Sigmoid colon (tissue), 7 donors: ENCODE results near the gene TMEM59. TPM values are rescaled to one million over a fixed set of nuclear protein-coding genes. Genes with fewer than 3 reads are reported as not detected.

ENCODE experiments used
- DNase-seq: peaks from one replicate; pipeline ENCODE4 v3.0.0-alpha.2; 2019
- H3K27ac ChIP-seq, 4 donors: fragments of 200-600 bp; sonication (generic); one replicate each; pipeline ENCODE4 v1.5.1; 2016 to 2019; ENCODE audit warnings: mild to moderate bottlenecking in 1 of 4
- H3K27me3 ChIP-seq, 3 donors: fragments of 200-600 bp; sonication (generic); one replicate each; pipeline ENCODE4 v1.5.1; 2019; ENCODE audit warnings: mild to moderate bottlenecking in 1 of 3
- H3K36me3 ChIP-seq, 4 donors: fragments of 200-600 bp; sonication (generic); one replicate each; pipeline ENCODE4 v1.5.1; 2016 to 2019
- H3K4me1 ChIP-seq, 4 donors: fragments of 200-600 bp; sonication (generic); one replicate each; pipeline ENCODE4 v1.5.1; 2017 to 2019
- H3K4me3 ChIP-seq, 4 donors: fragments of 200-600 bp; sonication (generic); one replicate each; pipeline ENCODE4 v1.5.1; 2017 to 2019; ENCODE audit warnings: mild to moderate bottlenecking in 2 of 4, moderate library complexity in 1 of 4
- H3K9me3 ChIP-seq, 4 donors: fragments of 200-600 bp in 3 of 4; sonication (generic) in 3 of 4; one replicate each; pipeline versions ENCODE4 v1.5.1 to v1.6.1; 2013 to 2019
- CTCF ChIP-seq, 4 experiments: fragments of 450-650 bp in 3 of 4; fragments of 200-600 bp in 1 of 4; IDR thresholded peaks; one replicate each; pipeline ENCODE4 v1.5.1; 2016 to 2019; ENCODE audit warnings: antibody characterized with exemption in 4 of 4, mild to moderate bottlenecking in 3 of 4, moderate library complexity in 2 of 4
- EP300 ChIP-seq, 4 donors: sonication (generic); formaldehyde crosslinking; IDR thresholded peaks; one replicate each; pipeline ENCODE4 v1.6.1; 2017; ENCODE audit warnings: antibody characterized with exemption in 4 of 4
- POLR2A ChIP-seq, 2 donors: fragments of 450-650 bp; IDR thresholded peaks; one replicate each; pipeline ENCODE4 v1.6.1; 2016; ENCODE audit warnings: antibody characterized with exemption in 2 of 2, mild to moderate bottlenecking in 2 of 2, moderate library complexity in 2 of 2
- POLR2AphosphoS5 ChIP-seq, 4 donors: sonication (generic); formaldehyde crosslinking; IDR thresholded peaks; one replicate each; pipeline ENCODE4 v1.6.1; 2017; ENCODE audit warnings: antibody characterized with exemption in 4 of 4
- WGBS, 2 donors: extraction: QIAGEN DNeasy Blood & Tissue Kit; methylation state at CpG; one replicate each; pipeline ENCODE4 v1.1.7; 2013; 5-methylcytosine and 5-hydroxymethylcytosine counted together
- intact Hi-C: fragments of 100-400 bp; cut with DNase I; formaldehyde crosslinking; loops from one replicate; pipeline ENCODE4 v1.15.1; 2023
- polyA plus RNA-seq, 3 donors: library from polyadenylated mRNA; stranded (reverse); fragments of 200-250 nt; gene quantifications; one replicate each; pipeline ENCODE4 v1.2.3, GENCODE V29; 2013
- total RNA-seq, 4 donors: library from RNA; depleted of rRNA; stranded (reverse); fragments of >200 nt; gene quantifications; one replicate each; pipeline ENCODE4 v1.1.0, GENCODE V29; 2016
- donor health status: healthy with polysubstance abuse.
- donor health status: Bipolar disorder and iron deficiency.
- donor health status: healthy.

TMEM59 gene
- total and polyA plus RNA-seq, 7 donors, result 114 to 299 (median 207) TPM

GRCh38 chr1:54013393-54014008, 39.5 kb downstream of the TMEM59 start:
- TF ChIP-seq POLR2AphosphoS5 (IDR thresholded peaks at IDR 0.05), result no peak
- no peak for DNase-seq
- no peaks in the 10 kb centered on the region for H3K9me3 ChIP-seq
- H3K27ac ChIP-seq, result no peak overlapping the region
- no peaks in the 10 kb centered on the region for H3K36me3 ChIP-seq
- 81 to 83% methylated on average over 8 of the region's 8 CpGs for WGBS, 2 donors
- H3K27me3 ChIP-seq, result peaks cover 0 to 12% (median 0%) of the 10 kb centered on the region in 3 donors
- intact Hi-C loops, result no loop called here
- H3K4me1 ChIP-seq, result no peaks in the 10 kb centered on the region
- H3K4me3 ChIP-seq, result no peak overlapping the region

- Histone ChIP-seq H3K27me3 (peaks cover 0 to 12% (median 0%) of the 10 kb centered on the region in 3 donors), H3K4me1 (no peaks in the 10 kb centered on the region), H3K36me3 (no peaks in the 10 kb centered on the region), H3K4me3 (no peak overlapping the region), H3K9me3 (no peaks in the 10 kb centered on the region), H3K27ac (no peak overlapping the region)
- WGBS, 2 donors, result 89 to 91% methylated on average over 8 of the region's 8 CpGs
- intact Hi-C loops, result no loop called here
- no peak for TF ChIP-seq POLR2A (IDR thresholded peaks at IDR 0.05)
- TF ChIP-seq EP300 (IDR thresholded peaks at IDR 0.05), result no peak
- TF ChIP-seq CTCF (IDR thresholded peaks at IDR 0.05), result no peak
- no peak for TF ChIP-seq POLR2AphosphoS5 (IDR thresholded peaks at IDR 0.05)
- no peak for DNase-seq
Measured at GRCh38 chr1:54012863-54013262, 40.1 kb downstream of the TMEM59 start.

GRCh38 chr1:54012008-54012325, 41.0 kb downstream of the TMEM59 start:
- no peak for TF ChIP-seq POLR2A (IDR thresholded peaks at IDR 0.05)
- TF ChIP-seq EP300 (IDR thresholded peaks at IDR 0.05), result no peak
- TF ChIP-seq CTCF (IDR thresholded peaks at IDR 0.05), result no peak
- TF ChIP-seq POLR2AphosphoS5 (IDR thresholded peaks at IDR 0.05), result no peak
- 91 to 96% methylated on average over 9 of the region's 9 CpGs for WGBS, 2 donors
- no peak for DNase-seq
- no peaks in the 10 kb centered on the region for H3K36me3 ChIP-seq
- H3K27me3 ChIP-seq, result peaks cover 0 to 12% (median 0%) of the 10 kb centered on the region in 3 donors
- H3K4me3 ChIP-seq, result no peak overlapping the region
- H3K4me1 ChIP-seq, result no peaks in the 10 kb centered on the region
- intact Hi-C loops, result no loop called here
- no peak overlapping the region for H3K27ac ChIP-seq
- H3K9me3 ChIP-seq, result no peaks in the 10 kb centered on the region

GRCh38 chr1:54011316-54012007, 41.5 kb downstream of the TMEM59 start:
- H3K9me3 ChIP-seq, result no peaks in the 10 kb centered on the region
- H3K36me3 ChIP-seq, result no peaks in the 10 kb centered on the region
- H3K4me1 ChIP-seq, result no peaks in the 10 kb centered on the region
- intact Hi-C loops, result no loop called here
- no peak overlapping the region for H3K27ac ChIP-seq
- 88% methylated on average over 9 of the region's 9 CpGs for WGBS, 2 donors
- H3K27me3 ChIP-seq, result peaks cover 0 to 12% (median 0%) of the 10 kb centered on the region in 3 donors
- no peak for DNase-seq
- TF ChIP-seq EP300 (IDR thresholded peaks at IDR 0.05) (no peak), POLR2A (IDR thresholded peaks at IDR 0.05) (no peak), POLR2AphosphoS5 (IDR thresholded peaks at IDR 0.05) (no peak), CTCF (IDR thresholded peaks at IDR 0.05) (no peak)
- no peak overlapping the region for H3K4me3 ChIP-seq

GRCh38 chr1:54010415-54011117, 42.4 kb downstream of the TMEM59 start:
- Histone ChIP-seq H3K27ac (no peak overlapping the region), H3K9me3 (no peaks in the 10 kb centered on the region), H3K27me3 (peaks cover 0 to 12% (median 0%) of the 10 kb centered on the region in 3 donors), H3K36me3 (no peaks in the 10 kb centered on the region), H3K4me3 (no peak overlapping the region), H3K4me1 (no peaks in the 10 kb centered on the region)
- no peak for DNase-seq
- TF ChIP-seq POLR2AphosphoS5 (IDR thresholded peaks at IDR 0.05) (no peak), EP300 (IDR thresholded peaks at IDR 0.05) (no peak), POLR2A (IDR thresholded peaks at IDR 0.05) (no peak), CTCF (IDR thresholded peaks at IDR 0.05) (no peak)
- intact Hi-C loops, result no loop called here
- WGBS, 2 donors, result 75 to 77% methylated on average over 5 of the region's 5 CpGs
